Stimulated activated CD8-positive, alpha-beta memory T cell treated with anti-CD3 and anti-CD28 coated beads, Interleukin-4, amount 100 ng/mL, for 4 hours (primary cell): Measurements from ENCODE around the gene GPSM3.
A peak's percentile ranks its signal among the peaks of the same experiment; 100 is the strongest.
"Not testable (repeated sequence)": the region's sequence is repeated elsewhere in the genome, so short reads cannot be mapped to it uniquely, and the experiment has no call there.

Source experiments
- DNase-seq, 2 donors: peaks; one replicate each; pipeline ENCODE4 v3.0.0-alpha.2; 2020; ENCODE audit warnings: low read depth in 2 of 2, low spot score in 1 of 2

Gene GPSM3

GRCh38 chr6:32203426-32204267 is 11.2 kb upstream of the GPSM3 start:
- no peak for DNase-seq

GRCh38 chr6:32202186-32202585 is 9.7 kb upstream of the GPSM3 start:
- DNase-seq: no peak

GRCh38 chr6:32200711-32201475 is 8.4 kb upstream of the GPSM3 start:
- no peak for DNase-seq

- no peak for DNase-seq
Measured at GRCh38 chr6:32198866-32199265, 6.4 kb upstream of the GPSM3 start.

GRCh38 chr6:32198345-32198696 is 5.9 kb upstream of the GPSM3 start:
- DNase-seq: no peak

- no peak for DNase-seq
Measured at GRCh38 chr6:32196682-32197616, 4.5 kb upstream of the GPSM3 start.

- DNase-seq: peak in 1 of 2 donors; percentile 41
Measured at GRCh38 chr6:32195902-32196681, 3.6 kb upstream of the GPSM3 start.

- DNase-seq: peak; percentile 98 to 100
Measured at GRCh38 chr6:32195652-32195901, 3.1 kb upstream of the GPSM3 start.

GRCh38 chr6:32194825-32195651 is 2.6 kb upstream of the GPSM3 start:
- DNase-seq: no peak

- no peak for DNase-seq
Measured at GRCh38 chr6:32194388-32194787, 1.9 kb upstream of the GPSM3 start.

- DNase-seq: not testable (repeated sequence)
Measured at GRCh38 chr6:32193096-32193495, 653 bp upstream of the GPSM3 start.

GRCh38 chr6:32191696-32192607 is 491 bp downstream of the GPSM3 start:
- DNase-seq: no peak

GRCh38 chr6:32190911-32191677 is 1.3 kb downstream of the GPSM3 start:
- DNase-seq: no peak

GRCh38 chr6:32190054-32190851 is 2.2 kb downstream of the GPSM3 start, which contains the start of gene PBX2:
Gene PBX2, minus strand, starts transcription at chr6:32190202. Its CDS starts 287 bp downstream, at chr6:32189915.
- peak; percentile 64 to 75 for DNase-seq

- DNase-seq: no peak
Measured at GRCh38 chr6:32189742-32190053, 2.7 kb downstream of the GPSM3 start.

GRCh38 chr6:32189069-32189741 is 3.2 kb downstream of the GPSM3 start:
- DNase-seq: no peak
